Spleen (tissue), 11 donors: ENCODE results near the gene POLE. TPM values are rescaled to one million over a fixed set of nuclear protein-coding genes. Genes with fewer than 3 reads are reported as not detected.
A peak's percentile ranks its signal among the peaks of the same experiment; 100 is the strongest.

Experiments
- DNase-seq: peaks from one replicate; pipeline ENCODE4 v3.0.0-alpha.2; 2020
- H3K27ac ChIP-seq, 8 donors: fragments of 200-600 bp; sonication (generic) in 7 of 8; 1 replicate in 4 of 8; 2 replicates in 4 of 8; pipeline versions ENCODE4 v1.5.0 to v1.8.0; 2016 to 2021; ENCODE audit warnings: inconsistent platforms in 4 of 8, mild to moderate bottlenecking in 4 of 8, moderate library complexity in 1 of 8
- H3K27me3 ChIP-seq, 7 donors: fragments of 200-600 bp; sonication (generic) in 6 of 7; replicated peaks in 1 of 7; 1 replicate in 4 of 7; 2 replicates in 3 of 7; pipeline versions ENCODE4 v1.5.0 to v1.8.0; 2016 to 2021; ENCODE audit warnings: inconsistent platforms in 3 of 7, mild to moderate bottlenecking in 1 of 7
- H3K36me3 ChIP-seq, 6 donors: fragments of 200-600 bp; sonication (generic) in 5 of 6; 1 replicate in 4 of 6; 2 replicates in 2 of 6; pipeline versions ENCODE4 v1.5.0 to v1.8.0; 2016 to 2021; ENCODE audit warnings: inconsistent platforms in 2 of 6
- H3K4me1 ChIP-seq, 6 donors: fragments of 200-600 bp; sonication (generic) in 5 of 6; 1 replicate in 3 of 6; 2 replicates in 3 of 6; pipeline versions ENCODE4 v1.5.0 to v1.8.0; 2016 to 2021; ENCODE audit warnings: inconsistent platforms in 3 of 6
- H3K4me3 ChIP-seq, 8 donors: fragments of 200-600 bp; sonication (generic) in 7 of 8; 1 replicate in 4 of 8; 2 replicates in 4 of 8; pipeline versions ENCODE4 v1.5.0 to v1.8.0; 2016 to 2021; ENCODE audit warnings: inconsistent platforms in 4 of 8, mild to moderate bottlenecking in 4 of 8, moderate library complexity in 2 of 8
- H3K9me3 ChIP-seq, 8 donors: fragments of 200-600 bp; sonication (generic) in 7 of 8; 1 replicate in 4 of 8; 2 replicates in 4 of 8; pipeline versions ENCODE4 v1.5.0 to v1.8.0; 2016 to 2021; ENCODE audit warnings: inconsistent platforms in 4 of 8
- POLR2A ChIP-seq, 3 donors: fragments of 450-650 bp; IDR thresholded peaks; one replicate each; pipeline ENCODE4 v1.5.1; 2017; ENCODE audit warnings: antibody characterized with exemption in 3 of 3, mild to moderate bottlenecking in 1 of 3
- POLR2AphosphoS5 ChIP-seq, 3 donors: sonication (generic); formaldehyde crosslinking; IDR thresholded peaks; one replicate each; pipeline ENCODE4 v1.5.1; 2017; ENCODE audit warnings: antibody characterized with exemption in 3 of 3
- WGBS, 5 donors: extraction: QIAGEN DNeasy Blood & Tissue Kit in 3 of 5; methylation state at CpG; one replicate each; pipeline versions ENCODE4 v1.1.5 to v1.1.7; 2013 to 2018; 5-methylcytosine and 5-hydroxymethylcytosine counted together
- intact Hi-C: fragments of 100-400 bp; cut with DNase I; formaldehyde crosslinking; loops from one replicate; pipeline ENCODE4 v1.15.0; 2023; ENCODE audit warnings: low total_unique reads
- polyA plus RNA-seq, 3 donors: library from polyadenylated mRNA; stranded (reverse); fragments of 200-250 nt; gene quantifications; one replicate each; pipeline ENCODE4 v1.2.1, GENCODE V29; 2013
- total RNA-seq, 7 donors: library from RNA; depleted of rRNA in 3 of 7; stranded (reverse); fragments of >200 nt in 3 of 7; fragmentation: NEBNext Ultra II Directional in 4 of 7; extraction: Animal tissue kit (Norgen Biotek cat#: 25700) in 4 of 7; gene quantifications; one replicate each; pipeline versions ENCODE4 v1.1.0 to v1.2.1, GENCODE V29; 2016 to 2021
- TF ChIP-seq, protein P1 (sequence below), 11 experiments: fragments of 200-600 bp in 7 of 11; fragments of 450-650 bp in 4 of 11; sonication (generic) in 4 of 11; IDR thresholded peaks in 8 of 11; conservative IDR thresholded peaks in 3 of 11; 1 replicate in 7 of 11; 2 replicates in 4 of 11; pipeline versions ENCODE4 v1.4.0 to v1.8.0; 2016 to 2021; ENCODE audit warnings: antibody characterized with exemption in 11 of 11, inconsistent platforms in 4 of 11, mild to moderate bottlenecking in 1 of 11
- donor health status: healthy with polysubstance abuse.
- donor health status: DM: no; HTN: no; CAD: no; lungs with moderate emphysema.
- donor health status: DM: no; HTN: no; CAD: no.
- donor health status: Bipolar disorder and iron deficiency.
- donor health status: healthy.
- donor health status: DM: no; HTN: no; CAD: no.
- donor health status: DM: yes; HTN: yes; CAD: no.

POLE gene
- total and polyA plus RNA-seq, 10 donors: 18.1 to 122 (median 89.4) TPM

DNA sequence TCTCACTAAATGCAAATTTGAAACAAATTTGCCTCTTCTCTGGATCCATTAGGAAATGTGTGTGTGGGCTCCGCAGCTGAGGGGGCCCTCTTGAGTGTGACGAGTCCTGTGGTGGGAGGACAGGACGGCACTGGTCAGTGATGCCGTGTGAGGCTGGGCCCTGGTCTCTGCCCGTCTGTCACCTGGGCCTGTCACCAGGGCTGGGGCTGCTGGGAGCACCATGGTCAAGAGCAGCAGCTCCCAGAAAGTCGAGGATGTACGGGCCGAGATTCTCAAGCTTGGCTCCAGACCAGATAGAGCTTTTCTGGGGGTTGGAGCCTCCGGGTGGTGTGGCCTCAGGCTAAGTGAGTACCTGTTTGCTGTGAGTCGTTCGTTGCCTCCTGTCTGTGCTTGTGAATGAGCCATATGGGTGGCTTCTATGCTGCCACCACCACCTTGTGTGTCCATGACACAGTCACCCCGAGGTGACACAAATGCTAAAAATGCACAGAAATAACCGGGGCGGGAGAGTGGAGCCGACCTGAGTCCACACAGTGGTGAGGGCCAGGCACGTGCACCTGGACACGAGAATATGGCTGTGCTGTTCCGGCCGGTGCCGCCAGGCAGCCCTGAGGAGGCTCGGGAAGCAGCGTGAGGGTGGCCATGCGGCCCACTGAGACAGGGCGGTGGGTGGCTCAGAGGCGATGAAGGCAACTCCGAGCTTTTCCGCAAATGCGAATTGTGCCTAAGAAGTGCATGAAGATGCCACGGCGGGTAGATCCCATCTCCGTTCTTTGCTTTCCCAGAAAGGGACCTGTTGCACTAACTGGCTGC is 32.2 kb upstream of the POLE start:
- 92 to 95% (median 94%) methylated on average over 30 to 31 of the region's 31 CpGs for WGBS, 5 donors

DNA sequence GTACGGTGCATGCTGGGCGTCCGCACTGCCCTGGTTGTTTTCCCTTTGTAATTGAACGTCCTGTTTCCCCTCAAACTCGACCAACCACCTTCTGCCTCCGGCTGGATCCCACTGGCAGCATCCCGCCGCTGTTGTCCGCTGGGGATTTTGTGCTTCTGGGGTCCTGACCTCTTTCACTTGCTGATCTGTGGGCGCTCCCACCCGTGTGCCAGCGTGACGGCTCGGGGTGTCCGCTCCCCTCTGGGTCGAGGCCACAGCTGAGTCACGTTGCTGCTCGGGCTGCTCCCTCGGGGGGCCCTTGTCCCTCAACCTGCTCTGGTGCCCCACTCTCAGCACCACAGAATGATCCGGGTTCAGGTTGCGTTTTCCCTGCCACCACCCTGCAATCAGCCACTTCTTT is 31.5 kb upstream of the POLE start:
- no peaks in the 10 kb centered on the region for H3K9me3 ChIP-seq
- no peak for DNase-seq
- H3K36me3 ChIP-seq: peaks cover 3 to 100% (median 76%) of the 10 kb centered on the region in 6 donors
- peaks cover 0 to 3% (median 0%) of the 10 kb centered on the region in 6 donors for H3K4me1 ChIP-seq
- H3K27ac ChIP-seq: no peak overlapping the region
- no peaks in the 10 kb centered on the region for H3K27me3 ChIP-seq
- no peak for TF ChIP-seq POLR2A (IDR thresholded peaks at IDR 0.05)
- TF ChIP-seq, protein P1, sequence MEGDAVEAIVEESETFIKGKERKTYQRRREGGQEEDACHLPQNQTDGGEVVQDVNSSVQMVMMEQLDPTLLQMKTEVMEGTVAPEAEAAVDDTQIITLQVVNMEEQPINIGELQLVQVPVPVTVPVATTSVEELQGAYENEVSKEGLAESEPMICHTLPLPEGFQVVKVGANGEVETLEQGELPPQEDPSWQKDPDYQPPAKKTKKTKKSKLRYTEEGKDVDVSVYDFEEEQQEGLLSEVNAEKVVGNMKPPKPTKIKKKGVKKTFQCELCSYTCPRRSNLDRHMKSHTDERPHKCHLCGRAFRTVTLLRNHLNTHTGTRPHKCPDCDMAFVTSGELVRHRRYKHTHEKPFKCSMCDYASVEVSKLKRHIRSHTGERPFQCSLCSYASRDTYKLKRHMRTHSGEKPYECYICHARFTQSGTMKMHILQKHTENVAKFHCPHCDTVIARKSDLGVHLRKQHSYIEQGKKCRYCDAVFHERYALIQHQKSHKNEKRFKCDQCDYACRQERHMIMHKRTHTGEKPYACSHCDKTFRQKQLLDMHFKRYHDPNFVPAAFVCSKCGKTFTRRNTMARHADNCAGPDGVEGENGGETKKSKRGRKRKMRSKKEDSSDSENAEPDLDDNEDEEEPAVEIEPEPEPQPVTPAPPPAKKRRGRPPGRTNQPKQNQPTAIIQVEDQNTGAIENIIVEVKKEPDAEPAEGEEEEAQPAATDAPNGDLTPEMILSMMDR (IDR thresholded peaks at IDR 0.05 in 8 of 11, conservative IDR thresholded peaks at IDR 0.05 in 3 of 11): no peak
- TF ChIP-seq POLR2AphosphoS5 (IDR thresholded peaks at IDR 0.05): peak in 1 of 3 donors; percentile 58
- WGBS, 5 donors: 90 to 93% (median 90%) methylated on average over 18 to 21 of the region's 21 CpGs
- H3K4me3 ChIP-seq: no peak overlapping the region
- intact Hi-C loops: no loop called here

More for the DNA sequence above, 32.2 kb upstream of the POLE start:
- no peak for DNase-seq
- intact Hi-C loops: no loop called here
- no peak overlapping the region for H3K4me3 ChIP-seq
- peak in 1 of 3 donors; percentile 65 for TF ChIP-seq POLR2AphosphoS5 (IDR thresholded peaks at IDR 0.05)
- TF ChIP-seq, protein P1 (IDR thresholded peaks at IDR 0.05 in 8 of 11, conservative IDR thresholded peaks at IDR 0.05 in 3 of 11): no peak
- peaks cover 3 to 100% (median 82%) of the 10 kb centered on the region in 6 donors for H3K36me3 ChIP-seq
- no peaks in the 10 kb centered on the region for H3K4me1 ChIP-seq
- no peak overlapping the region for H3K27ac ChIP-seq
- no peaks in the 10 kb centered on the region for H3K9me3 ChIP-seq
- no peaks in the 10 kb centered on the region for H3K27me3 ChIP-seq

DNA sequence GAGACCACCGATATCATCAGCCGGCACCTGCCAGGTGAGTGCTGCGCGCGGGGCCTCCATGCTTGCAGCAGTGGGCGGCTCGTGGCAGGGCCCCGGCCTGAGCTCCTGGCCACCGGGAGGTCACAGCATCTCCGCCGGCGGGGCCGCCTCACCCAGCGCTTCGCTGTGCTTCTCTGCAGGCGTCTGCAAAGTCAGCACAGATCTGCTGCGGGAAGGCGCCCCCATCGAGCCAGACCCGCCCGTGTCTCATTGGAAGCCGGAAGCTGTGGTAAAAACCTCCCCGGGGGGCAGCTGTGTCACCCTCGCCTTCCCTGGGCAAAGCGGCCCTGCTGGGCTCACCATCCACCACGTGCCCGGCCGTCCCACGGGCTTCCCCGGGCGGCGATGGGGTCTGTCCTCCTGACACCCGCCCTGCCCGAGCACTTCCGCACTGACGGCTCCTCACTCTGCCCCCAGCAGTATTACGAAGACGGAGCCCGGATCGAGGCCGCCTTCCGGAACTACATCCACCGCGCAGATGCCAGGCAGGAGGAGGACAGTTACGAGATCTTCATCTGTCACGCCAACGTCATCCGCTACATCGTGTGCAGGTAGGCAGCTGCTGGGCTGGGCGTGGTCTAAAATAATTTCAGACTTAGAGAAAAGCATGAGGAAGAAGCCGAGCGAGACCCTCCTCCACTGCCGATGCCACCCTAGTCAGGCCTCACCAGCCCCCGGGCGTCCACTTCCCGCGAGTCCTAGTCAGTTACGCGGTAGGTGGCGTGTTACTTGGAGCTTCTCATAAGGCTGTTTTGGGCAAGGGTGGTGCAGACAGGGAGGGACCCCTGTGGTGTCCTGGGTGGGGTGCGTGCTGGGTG is 30.6 kb upstream of the POLE start:
- Histone ChIP-seq H3K4me3 (no peak overlapping the region), H3K27me3 (no peaks in the 10 kb centered on the region), H3K27ac (no peak overlapping the region), H3K9me3 (no peaks in the 10 kb centered on the region), H3K36me3 (peaks cover 0 to 94% (median 69%) of the 10 kb centered on the region in 6 donors), H3K4me1 (peaks cover 0 to 12% (median 5%) of the 10 kb centered on the region in 6 donors)
- TF ChIP-seq POLR2AphosphoS5 (IDR thresholded peaks at IDR 0.05) (peak in 2 of 3 donors; percentile 25 to 55), POLR2A (IDR thresholded peaks at IDR 0.05) (no peak)
- WGBS, 5 donors: 92 to 96% (median 94%) methylated on average over 34 to 61 of the region's 61 CpGs
- no peak for DNase-seq
- intact Hi-C loops: no loop called here

DNA sequence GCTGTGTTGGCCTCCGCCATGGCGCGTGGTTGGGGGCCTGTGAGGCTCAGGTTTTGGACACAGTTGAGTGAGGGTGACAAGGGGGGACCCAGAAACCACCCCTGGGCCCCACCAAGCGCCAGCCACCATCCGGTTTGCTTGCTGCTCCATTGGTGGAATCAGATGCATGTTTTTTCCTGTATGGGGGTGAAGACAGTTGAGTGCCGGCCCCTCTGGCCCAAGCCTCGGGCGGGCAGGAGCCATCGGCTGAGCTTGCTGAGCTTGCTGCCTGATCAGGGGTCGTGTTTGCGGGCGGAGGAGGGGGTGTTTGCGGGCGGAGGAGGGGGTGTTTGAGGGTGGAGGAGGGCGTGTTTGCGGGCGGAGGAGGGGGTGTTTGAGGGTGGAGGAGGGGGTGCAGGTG is 29.9 kb upstream of the POLE start:
- Histone ChIP-seq H3K9me3 (no peaks in the 10 kb centered on the region), H3K36me3 (peaks cover 0 to 87% (median 61%) of the 10 kb centered on the region in 6 donors), H3K4me1 (peaks cover 1 to 19% (median 13%) of the 10 kb centered on the region in 6 donors), H3K4me3 (no peak overlapping the region), H3K27me3 (no peaks in the 10 kb centered on the region), H3K27ac (no peak overlapping the region)
- WGBS, 5 donors: 84 to 95% (median 87%) methylated on average over 16 to 17 of the region's 17 CpGs
- intact Hi-C loops: no loop called here
- no peak for TF ChIP-seq POLR2AphosphoS5 (IDR thresholded peaks at IDR 0.05)
- TF ChIP-seq, protein P1 (IDR thresholded peaks at IDR 0.05 in 8 of 11, conservative IDR thresholded peaks at IDR 0.05 in 3 of 11): no peak
- TF ChIP-seq POLR2A (IDR thresholded peaks at IDR 0.05): no peak
- no peak for DNase-seq
